Effector CD8-positive, alpha-beta T cell (primary cell): Measurements from ENCODE around the gene PTP4A1.
"Not testable (repeated sequence)": the region's sequence is repeated elsewhere in the genome, so short reads cannot be mapped to it uniquely, and the experiment has no call there.

Experiments used
- DNase-seq: peaks from one replicate; lab custom pipeline; 2025; lab: John Stamatoyannopoulos, UW
- total RNA-seq, 4 experiments: gene quantifications; one replicate each; lab custom pipeline; 2026; lab: John Stamatoyannopoulos, UW

PTP4A1 gene
- 0.68 to 2.4 (median 1.5) reads per million in 4 experiments for total RNA-seq

DNA sequence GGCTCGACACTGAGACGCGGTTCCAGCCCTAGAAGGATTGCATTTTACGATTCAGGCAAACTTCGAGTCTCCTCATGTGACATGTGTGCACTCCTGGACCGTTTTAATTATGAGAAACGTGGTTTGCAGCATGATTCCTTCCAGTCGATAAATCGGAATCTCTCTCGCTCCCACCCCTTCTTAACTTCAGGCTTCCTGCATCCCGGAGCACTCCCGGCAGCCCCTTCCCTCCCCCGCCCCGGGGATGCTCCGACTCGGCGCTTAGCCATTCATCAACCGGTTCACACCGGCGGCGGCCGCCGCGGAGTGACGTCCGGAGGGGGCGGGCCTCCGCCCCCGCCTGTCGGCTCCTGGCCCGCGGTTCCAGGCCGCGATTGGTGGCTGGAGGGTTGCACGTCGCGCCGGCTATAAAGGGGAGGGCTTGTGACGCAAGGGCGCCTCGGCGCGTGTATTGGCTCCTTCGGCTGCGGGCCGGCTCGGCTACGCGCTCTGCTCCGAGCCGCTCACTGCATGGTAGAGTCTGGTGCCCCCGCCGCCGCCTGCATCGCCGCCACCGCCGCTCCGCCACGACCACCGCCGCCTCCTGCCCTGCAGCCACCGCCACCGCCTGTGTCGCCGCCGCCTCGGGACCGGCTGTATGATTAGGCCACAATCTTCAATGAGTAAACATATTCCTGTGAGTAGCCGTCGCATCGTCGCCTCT lies at the start of gene PTP4A1, which contains the start of gene LOC128125822:
PTP4A1 (plus strand) TSS at position 437 of the 703 bp plus-strand sequence. CDS start 4,401 bp downstream, outside the sequence.
LOC128125822 (plus strand) TSS at position 437 of the 703 bp plus-strand sequence.
- DNase-seq = peak; percentile 95

DNA sequence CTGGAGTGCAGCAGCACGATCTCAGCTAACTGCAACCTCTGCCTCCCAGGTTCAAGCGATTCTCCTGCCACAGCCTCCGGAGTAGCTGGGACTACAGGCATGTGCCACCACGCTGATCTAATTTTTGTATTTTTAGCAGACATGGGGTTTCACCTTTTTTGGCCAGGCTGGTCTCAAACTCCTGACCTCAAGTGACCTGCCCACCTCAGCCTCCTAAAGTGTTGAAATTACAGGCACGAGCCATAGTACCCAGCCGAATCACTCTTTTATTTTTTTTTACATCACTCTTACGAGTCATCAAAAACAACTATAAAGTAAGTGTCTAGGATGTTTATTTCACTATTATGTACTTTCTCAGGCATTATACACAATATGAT lies 49.4 kb upstream of the PTP4A1 start:
- not testable (repeated sequence) for DNase-seq

DNA sequence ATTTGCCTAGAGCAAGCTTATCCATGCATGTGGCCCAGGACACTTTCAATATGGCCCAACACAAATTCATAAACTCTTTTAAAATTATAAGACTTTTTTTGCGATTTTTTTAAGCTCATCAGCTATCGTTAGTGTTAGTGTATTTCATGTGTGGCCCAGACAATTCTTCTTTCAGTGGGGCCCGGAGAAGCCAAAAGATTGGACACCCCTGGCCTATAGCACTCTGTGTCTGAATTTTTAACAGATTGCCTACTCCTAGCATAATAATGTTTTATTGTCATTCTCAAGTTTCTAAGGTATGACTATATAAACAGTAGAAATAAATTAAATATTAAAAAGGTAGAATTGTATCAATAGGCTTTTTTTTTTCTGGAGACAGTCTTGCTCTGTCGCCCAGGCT lies 48.6 kb upstream of the PTP4A1 start:
- DNase-seq = no peak

DNA sequence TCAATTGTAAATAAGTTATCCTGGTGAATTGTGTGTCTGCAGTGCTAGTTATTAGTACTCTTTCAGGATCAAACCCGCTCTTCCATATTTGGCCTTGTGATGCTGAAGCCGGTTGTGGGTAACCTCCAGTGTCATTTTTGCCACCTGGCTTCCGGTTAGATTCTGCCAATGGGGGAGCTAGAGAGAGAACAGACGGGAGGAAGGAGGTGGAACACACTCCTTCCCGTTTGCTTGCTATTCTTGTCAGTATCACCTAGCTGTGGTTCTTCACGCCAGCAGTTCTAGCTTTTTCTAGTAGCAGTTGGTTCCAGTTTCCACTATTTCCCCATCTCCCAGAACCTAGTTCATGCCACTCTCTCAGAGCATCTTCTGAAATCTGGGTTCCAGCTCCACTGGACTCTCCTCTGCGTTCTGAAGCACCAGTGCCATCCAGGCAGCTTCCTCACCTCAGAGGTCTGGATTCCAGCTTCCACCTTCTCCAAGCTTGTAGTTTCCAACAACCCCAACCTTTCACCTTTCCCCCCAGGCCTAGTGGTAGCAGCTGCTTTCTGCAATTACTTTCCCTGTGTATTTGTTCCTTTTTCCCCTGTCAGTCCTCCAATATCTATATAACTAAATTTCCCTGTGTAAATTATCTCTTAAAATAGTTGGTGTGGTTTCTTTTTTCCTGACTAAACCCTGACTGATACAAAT lies 46.9 kb upstream of the PTP4A1 start:
- no peak for DNase-seq

DNA sequence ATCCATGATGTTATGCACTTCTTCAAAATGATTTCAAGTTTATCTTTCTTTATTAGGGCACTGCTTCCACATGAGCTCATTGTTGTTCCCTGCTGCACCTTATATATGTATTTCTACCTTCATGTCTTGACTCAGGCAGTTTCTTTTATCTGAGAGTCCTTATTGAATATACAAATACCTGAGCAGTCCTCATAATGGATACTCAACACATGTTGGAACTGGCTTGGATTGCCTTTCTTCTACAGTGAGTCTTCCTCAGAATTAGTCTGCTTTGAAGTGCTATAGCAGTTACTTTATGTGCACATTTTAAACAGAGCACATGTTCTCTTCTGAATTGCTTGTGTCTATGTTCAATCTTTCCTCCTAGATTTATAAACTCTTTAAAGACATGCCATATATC lies 45.3 kb upstream of the PTP4A1 start:
- no peak for DNase-seq

DNA sequence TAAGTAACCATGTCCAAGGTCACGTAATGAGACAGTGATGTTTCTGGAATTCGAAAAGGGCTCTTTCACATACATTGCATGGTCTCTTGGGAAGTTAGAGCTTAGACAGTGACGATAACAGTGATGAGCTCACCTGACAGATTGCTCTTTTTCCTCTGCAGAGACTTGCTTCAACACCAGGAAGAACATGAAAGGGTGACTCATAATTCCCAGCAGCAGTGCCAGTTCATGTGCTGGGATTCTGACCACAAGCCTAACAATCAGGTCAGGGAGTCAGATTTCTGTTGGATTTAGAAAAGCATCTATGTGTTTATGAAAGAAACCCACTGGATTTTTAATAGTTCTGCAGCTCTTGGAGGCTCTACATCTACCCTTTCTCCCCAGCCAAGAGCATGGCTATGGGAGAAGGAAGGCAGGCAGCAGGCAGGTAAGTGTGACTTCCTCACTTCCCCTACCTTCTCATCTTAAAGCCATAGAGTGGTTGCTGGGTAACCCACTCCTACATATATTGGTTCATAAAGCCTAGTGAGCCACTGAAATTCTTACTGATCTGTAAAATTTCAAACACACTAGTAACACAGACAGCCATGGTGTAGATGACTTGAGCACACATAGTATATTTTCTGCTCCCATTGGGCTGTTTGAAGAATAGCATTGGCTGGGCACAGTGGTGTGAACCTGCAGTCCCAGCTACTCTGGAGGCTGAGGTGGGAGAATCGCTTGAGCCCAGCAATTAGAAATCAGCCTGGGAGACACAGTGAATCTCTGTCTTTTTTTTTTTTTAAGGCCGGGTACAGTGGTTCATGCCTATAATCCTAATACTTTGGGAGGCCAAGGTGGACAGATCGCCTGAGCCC lies 44.4 kb upstream of the PTP4A1 start:
- no peak for DNase-seq

DNA sequence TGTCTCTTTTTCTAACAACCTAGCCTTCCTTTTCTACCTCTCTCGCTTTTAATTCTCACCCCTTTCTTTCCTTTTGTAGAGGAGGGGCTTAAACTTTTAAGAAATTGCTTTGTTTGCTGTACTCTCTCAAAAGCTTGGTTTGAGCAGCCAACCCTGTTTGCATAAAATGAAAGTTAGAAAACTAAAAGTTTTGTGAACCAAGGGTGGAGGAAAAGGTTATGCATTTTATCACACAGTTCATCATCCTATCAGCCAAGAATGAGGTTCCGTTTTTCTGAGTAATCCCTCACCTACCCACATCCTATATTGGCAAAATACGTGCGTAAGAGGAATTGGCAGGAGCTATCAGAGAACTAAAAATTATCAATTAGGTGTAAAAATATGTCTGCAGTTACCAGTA lies 42.8 kb upstream of the PTP4A1 start:
- no peak for DNase-seq

DNA sequence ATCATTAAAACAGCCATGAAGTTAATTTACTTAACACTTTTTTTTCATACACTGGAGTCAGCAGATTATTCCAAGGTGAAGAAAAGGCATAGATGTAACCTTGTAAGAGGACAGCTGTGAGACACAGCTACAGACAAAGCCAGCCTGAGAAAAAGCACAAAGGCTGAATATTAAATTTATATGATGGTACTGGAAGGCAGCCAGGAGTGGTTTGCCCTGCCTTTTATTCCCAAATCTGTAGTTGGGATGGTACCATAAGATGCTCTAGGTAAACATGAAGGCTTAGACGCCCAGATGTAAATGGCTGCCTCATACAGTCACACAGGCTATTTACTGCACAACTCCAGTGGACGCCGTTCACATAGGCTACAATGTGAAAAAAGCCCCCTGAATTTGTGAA lies 42.1 kb upstream of the PTP4A1 start:
- DNase-seq = no peak

DNA sequence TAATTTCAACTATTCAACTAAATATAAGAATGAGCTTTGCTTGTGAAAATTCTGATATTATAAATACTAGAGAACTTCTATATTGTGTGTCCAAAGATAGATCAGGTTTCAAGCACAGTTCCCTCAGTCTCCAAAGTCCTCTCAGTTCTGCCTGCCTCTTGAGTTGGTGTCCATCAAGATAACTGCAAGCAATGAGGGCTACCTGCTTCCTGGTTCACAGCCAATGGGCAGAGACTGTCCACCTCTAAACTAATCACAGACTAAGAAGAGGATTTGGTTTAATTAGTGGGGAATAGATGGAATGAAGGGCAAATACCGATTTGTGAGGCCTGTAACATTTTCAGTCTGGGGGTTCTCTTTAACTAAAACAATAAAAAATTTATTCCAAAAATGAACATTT lies 41.3 kb upstream of the PTP4A1 start:
- no peak for DNase-seq

DNA sequence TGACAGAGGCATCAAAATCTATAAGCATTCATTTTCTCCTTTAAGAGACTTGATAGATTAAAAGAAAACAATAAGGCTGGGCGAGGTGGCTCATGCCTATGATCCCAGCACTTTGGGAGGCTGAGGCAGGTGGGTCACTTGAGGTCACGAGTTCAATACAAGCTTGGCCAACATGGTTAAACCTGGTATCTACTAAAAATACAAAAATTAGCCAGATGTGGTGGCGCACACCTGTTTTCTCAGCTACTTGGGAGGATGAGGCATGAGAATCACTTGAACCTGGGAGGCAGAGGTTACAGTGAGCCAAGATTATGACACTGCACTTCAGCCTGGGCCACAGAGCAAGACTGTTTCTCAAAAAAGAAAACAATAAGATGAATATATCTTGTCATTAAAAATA lies 39.3 kb upstream of the PTP4A1 start:
- DNase-seq = no peak

DNA sequence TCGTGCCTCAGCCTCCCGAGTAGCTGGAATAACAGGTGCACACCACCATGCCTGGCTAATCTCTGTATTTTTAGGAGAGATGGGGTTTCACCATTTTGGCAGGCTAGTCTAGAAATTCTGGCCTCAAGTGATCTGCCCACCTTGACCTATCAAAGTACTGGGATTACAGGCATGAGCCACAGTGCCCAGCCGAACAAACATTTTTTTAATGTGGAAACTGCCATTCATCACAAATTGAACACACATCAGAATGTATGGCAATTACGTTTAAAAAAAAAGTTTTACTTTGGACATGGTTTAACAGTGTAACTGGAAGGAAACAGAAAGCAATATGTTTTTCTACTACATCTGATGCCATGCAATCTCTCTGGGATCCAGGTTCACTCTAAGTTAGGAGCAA lies 38.3 kb upstream of the PTP4A1 start:
- DNase-seq = no peak

DNA sequence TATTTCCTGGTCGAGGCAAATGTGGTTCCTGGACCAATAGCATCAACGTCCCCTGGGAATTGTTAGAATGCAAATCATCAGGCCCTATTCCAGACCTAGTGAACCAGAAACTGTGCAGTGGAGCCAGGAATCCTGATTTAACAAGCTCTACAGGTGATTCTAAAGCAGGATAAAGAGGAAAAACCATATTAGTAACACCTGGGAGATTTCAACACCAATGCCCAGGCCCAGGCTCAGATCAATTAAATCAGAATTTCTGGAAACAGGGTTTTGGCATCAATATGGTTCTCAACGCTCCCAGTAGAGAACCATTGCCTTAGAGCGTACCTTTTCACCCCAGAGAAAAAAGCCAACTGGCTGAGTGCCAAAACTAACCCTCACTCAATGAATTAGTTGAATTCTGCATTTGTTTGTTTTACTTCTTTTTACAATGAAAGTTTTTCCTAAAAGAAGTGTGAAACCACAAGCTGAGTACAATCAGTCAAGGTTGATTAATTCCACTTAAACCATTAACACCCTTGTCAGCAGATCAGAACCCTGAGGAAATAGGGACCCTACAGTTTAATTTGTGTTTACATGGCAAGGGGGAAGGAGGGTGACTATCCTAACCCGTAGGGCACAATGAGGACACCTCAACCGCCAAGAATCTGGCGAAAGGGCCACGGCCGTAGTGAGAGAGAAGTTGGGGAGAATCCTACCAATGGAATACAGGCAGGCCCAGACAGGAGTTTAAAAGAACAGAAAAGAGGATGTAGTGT lies 34.9 kb upstream of the PTP4A1 start:
- no peak for DNase-seq

DNA sequence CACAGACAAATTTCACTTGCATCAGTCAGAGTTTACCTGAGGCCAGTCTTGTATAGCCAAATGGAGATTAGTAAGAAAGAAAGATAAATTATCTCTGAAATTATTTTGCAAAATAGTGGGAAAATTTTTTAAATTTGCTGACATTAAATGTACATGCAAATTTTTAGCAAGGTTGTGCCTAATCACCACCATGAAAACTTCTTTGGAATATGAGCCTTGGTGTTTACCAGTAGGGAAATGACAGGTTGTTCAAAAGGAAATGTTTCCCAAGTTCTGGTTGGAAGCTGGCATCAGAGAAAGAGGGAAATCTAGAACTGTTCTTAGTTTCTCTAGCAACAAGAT lies 34.4 kb upstream of the PTP4A1 start:
- no peak for DNase-seq

DNA sequence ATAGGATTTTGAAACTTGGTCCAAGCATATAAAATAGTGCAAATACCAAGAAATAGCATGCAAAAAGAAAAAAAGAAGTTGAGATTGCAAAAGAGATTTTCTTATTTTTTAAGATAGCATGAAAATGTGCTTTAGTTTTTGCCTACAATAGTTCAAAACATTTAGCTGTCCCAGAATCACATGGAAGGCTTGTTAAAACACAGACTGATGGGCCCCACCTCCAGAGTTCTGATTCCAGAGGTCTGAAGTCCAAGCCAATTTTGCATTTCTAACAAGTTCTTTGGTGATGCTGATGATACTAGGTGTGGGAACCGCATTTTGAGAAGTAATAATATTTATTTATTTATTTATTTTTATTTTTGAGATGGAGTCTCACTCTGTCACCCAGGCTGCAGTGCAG lies 33.7 kb upstream of the PTP4A1 start:
- no peak for DNase-seq

DNA sequence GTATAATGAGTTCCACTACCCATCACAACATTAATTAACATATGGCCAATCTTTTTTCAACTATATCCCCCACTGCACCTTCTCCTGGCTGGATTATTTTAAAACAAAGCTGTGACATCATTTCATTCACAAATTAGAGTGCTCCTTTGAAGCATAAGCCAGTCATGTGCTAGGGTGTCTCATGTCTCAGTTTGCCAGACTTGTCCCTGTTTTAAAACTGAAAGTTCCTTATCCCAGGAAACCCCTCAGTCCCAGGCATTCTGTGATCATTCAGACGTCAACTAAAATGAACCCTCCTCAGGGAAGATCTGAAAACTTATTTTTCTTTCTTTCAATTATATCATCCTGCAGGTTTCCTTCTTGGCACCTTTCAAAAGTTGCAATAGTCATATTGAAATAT lies 29.3 kb upstream of the PTP4A1 start:
- no peak for DNase-seq

DNA sequence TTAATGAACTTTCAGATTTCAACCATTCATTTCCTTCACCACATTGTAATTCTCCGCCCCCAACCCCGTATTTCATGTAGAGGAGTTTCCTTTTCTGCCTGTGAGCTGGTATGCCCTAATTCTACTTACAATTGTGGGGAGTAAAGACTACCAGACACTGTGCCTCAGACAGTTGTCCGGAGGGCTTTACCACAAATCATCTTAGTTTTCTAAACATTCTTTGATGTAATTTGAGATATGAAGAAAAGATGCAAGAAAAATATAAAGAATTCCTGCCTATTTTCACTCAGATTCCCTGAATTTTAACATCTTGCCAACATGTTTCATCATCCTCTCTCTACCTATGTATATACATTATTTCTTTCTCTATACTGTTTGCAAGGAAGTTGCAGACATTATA lies 28.3 kb upstream of the PTP4A1 start:
- no peak for DNase-seq

DNA sequence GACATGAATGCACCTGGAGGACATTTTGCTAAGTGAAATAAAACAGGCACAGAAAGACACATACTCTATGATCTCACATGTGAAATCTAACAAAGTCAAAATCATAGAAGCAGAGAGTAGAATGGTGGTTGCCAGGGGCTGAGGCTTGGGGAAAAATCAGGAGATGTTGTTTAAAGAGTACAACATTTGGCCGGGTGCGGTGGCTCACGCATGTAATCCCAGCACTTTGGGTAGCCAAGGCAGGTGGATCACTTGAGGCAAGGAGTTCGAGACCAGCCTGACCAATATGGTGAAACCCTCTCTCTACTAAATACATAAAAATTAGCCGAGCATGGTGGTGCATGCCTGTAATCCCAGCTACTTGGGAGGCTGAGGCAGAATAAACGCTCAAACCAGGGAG lies 26.0 kb upstream of the PTP4A1 start:
- DNase-seq = no peak

DNA sequence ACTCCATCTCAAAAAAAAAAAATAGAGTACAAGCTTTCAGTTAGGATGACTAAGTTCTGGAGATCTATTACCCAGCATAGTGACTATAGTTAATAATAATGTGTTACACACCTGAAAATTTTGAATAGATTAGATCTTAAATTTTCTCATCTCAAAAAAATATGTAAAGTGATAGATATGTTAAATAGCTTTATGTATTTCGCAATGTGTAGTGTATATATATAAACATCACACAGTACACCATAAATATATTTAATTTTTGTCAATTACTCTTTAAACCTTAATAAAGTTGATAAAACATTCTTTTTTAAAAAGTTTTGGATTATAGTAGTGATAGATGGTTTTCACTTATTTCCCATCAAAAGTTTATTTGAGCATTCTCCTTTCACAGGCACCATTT lies 25.6 kb upstream of the PTP4A1 start:
- no peak for DNase-seq

DNA sequence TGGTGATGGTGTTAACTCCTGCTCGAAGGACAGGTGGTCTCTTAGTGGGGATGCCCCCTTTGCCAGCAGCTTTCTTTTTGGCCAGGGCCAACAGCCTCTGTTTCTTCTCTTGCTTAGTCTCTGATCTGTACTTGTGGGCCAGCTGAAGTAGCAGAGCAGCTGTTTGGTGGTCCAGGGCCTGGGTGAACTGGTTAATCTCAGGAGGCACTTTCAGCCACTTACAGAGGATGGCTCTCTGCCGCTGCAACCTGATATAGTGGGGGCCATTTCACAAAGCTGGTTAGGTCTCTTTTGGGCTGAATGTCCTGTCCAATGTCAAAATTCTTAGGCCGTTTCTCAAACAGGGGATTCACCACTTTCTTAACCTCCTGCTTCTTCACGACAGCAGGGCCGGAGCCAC lies 23.2 kb upstream of the PTP4A1 start:
- DNase-seq = no peak

DNA sequence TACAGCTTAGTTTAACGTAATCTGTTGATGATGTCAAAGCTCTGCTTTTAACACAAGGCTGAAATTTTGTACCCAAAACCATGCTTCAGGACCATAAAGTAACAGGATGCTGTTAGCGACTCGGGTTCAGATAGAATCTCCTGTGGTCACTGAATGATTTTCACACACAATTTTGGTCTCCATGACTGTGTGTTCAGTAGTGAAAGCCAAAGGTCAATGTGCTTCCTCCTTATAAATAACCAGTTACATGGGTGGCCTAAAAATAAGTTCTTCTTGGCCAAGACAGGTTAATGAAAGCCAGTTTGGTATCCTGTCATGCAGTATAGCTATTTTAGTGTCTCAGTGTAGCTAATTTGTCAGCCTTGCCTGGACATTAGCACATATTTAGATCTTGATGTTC lies 19.1 kb upstream of the PTP4A1 start:
- no peak for DNase-seq

DNA sequence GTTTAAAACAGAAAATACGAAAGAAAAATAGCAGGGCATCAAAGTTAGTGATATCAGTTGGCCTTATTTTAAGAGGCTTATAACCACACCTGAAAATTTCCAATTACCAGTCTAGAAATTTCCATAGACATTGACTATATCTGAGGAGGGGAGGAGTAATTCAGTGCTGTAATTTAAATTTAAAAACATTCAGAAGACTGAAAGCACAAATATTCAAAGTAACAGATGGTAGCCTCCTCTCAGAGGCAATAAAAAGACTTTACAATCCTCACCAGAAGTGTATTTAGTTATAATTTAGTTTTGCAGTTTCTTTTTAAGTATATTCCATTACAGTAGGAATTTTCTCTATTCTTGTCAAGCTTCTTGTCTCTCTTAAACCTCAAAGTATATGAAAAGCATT lies 18.4 kb upstream of the PTP4A1 start:
- DNase-seq = no peak

DNA sequence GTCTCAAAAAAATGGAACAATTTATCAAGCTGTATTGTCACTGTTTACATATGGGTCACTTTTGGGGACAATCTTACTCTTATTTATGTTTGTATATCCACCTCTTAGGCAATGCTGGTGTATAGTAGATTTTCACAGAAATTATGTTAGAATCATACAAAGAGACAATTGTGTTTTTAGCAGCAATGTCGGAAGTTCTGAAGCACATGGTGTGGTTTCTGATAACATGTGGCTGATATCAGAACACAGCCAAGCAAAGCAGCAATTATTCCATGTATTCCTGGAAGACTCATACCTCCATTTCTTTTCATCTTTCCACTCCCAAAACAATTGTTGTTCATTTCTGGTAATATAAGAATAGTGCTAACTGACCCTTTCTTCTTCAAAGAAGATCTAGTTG lies 17.5 kb upstream of the PTP4A1 start:
- DNase-seq = no peak
